Astrocyte of the hippocampus (primary cell): ENCODE results near the gene SVOP.
A peak's percentile ranks its signal among the peaks of the same experiment; 100 is the strongest.
"Not testable (repeated sequence)": the region's sequence is repeated elsewhere in the genome, so short reads cannot be mapped to it uniquely, and the experiment has no call there.

Experiments used
- DNase-seq: peaks from one replicate; pipeline ENCODE4 v3.0.0; 2011; ENCODE audit warnings: low read depth, low spot score

Gene SVOP, protein sequence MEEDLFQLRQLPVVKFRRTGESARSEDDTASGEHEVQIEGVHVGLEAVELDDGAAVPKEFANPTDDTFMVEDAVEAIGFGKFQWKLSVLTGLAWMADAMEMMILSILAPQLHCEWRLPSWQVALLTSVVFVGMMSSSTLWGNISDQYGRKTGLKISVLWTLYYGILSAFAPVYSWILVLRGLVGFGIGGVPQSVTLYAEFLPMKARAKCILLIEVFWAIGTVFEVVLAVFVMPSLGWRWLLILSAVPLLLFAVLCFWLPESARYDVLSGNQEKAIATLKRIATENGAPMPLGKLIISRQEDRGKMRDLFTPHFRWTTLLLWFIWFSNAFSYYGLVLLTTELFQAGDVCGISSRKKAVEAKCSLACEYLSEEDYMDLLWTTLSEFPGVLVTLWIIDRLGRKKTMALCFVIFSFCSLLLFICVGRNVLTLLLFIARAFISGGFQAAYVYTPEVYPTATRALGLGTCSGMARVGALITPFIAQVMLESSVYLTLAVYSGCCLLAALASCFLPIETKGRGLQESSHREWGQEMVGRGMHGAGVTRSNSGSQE

DNA sequence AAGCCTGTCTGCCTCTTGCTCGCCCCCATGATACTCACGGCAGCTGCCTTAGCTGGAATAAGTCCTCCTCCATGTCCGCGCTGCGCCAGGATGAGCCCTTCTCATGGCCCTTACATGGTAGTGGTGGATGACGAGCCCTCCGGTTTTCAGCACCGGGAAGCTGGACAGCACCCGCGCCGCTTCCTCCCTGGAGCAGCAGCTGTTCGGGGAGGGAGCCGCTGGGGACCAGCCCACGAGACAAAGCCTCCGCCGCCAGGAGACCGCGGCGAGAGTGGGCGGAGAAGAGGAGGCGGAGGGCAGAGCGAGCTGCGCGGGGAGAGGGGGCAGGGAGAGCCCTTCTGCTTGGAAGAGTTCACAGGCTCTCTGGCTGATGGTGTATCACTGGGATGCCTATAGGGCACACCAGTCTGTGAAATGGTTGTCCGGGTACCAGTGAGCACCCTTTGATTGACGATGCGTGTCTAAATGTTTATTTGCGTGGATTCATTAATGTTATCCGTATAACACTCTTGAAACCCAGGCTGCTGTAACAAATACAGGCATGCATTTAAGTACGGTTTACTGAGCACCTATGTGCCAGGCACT is at the start of gene SVOP:
Gene SVOP, minus strand, starts transcription at position 273 of the 585 bp plus-strand sequence. Its CDS starts 200 bp downstream, at position 73.
- DNase-seq = peak; percentile 96

DNA sequence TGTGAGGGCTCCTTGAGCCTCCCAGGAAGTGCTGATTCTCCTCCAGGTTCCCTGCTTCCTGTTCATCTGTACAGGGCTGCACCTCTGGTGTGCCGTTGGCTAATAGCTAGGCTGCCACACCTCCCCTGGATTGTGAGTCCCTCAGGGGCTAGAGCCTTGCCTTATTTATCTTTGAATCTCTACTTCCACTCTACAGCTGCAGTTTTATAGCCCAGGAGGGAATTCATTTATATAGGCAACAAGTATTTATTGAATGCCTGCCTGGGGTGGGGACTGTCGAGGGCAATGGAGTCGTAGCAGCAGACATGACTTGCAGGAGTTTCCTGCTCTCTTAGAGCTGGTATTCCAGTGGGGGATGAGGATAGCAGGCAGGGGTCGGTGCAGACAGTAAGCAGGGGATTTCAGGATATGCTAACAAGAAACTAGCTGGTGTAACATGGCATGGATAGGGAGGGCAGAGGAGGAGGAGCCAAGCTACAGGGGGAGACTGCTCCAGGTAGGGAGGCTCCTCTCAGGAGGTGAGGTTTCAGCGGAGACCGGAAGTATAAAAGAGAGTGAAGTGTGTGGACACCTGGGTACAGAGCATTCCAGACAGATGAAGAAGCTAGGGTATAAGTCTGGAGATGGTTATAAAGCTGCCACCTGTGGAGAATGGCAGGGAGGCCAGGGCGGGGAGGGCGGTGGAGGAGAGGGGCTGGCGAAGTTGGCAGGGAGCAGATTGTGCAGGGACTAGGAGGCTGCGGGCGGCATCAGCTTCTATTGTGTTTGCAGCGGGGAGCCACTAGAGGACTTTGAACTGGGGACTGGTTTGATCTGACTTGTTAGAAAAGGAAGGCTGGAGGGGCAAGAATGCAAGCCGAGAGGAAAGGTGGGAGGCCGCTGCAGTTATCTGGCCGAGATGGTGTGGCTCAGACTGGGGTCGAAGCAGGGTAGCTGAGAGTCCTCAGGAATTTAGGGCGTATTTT is 48.7 kb upstream of the SVOP start:
- no peak for DNase-seq

DNA sequence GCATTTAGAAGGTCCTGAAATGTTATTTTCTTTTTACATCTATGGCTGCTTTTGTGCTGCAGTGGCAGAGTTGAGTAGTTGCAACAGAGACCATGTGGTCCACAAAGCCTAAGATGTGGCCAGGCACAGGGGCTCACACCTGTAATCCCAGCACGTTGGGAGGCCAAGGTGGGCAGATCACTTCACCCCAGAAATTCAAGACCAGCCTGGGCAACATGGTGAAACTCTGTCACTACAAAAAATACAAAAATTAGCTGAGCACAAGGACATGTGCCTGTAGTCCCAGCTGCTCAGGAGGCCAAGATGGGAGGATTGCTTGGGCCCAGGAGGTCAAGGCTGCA is 45.0 kb upstream of the SVOP start:
- DNase-seq = no peak

DNA sequence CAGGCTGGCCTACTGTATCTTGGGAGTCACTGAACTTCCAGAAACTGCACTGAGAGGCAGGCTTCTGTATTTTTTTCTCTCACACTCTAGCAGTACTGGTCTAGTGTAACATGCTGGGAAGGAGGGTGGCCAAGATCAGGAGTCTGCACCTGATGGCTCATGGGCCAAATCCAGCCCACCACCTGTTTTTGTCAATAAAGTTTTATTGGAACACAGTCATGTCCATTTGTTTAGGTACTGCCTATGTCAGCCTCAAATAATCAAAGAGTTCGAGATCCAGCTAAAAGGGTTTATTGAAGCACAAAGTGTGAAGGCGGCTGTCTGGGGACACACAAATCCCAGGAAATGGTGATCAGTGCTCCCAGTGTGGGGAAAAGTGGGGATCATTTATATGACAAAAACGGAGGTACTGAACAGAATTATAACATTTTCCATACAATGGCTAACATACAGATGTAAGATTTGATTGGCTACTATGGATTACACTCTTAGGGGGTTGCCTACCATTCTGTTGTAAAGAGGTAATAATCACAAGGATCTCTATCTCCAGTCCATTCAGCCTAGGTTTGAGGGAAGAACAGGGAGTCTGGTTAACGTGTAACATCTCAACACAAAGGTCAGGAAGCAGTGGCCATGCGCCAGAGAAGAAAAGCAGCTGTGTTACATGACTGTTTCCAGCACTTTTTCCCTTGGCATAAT is 44.4 kb upstream of the SVOP start:
- DNase-seq = no peak

DNA sequence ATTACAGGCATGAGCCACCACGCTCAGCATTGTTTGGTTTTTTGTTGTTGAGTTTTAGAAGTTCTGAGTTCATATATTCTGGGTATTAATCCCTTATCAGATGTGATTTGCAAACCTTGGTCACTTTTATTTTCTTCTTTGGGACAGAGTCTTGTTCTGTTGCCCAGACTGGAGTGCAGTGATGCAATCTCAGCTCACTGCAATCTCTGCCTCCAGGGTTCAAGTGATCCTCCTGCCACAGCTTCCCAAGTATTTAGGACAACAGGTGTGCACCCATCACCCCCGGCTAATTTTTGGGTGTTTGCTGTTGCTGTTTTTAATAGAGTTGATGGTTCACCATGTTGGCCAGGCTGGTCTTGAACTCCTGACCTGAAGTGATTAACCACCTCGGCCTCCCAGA is 43.3 kb upstream of the SVOP start:
- DNase-seq = no peak

DNA sequence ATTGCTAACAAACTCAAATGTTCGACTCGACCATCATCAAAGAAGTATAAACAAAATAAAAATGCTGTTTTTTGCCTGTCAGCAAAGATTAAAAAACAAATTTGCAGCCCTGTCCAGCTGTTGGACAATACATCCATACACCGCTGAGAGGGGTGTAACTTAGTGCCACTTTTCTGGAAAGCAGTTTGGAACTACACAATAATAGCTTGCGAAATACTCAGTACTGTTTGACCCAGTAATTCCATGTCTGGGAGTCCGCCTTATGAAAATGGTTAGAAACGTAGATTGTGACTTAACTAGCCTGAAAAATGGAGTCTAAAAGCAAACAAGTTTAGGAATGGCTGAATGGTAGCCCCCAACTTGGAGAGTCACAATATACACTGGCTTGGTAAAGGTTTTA is 37.9 kb upstream of the SVOP start:
- DNase-seq = no peak

DNA sequence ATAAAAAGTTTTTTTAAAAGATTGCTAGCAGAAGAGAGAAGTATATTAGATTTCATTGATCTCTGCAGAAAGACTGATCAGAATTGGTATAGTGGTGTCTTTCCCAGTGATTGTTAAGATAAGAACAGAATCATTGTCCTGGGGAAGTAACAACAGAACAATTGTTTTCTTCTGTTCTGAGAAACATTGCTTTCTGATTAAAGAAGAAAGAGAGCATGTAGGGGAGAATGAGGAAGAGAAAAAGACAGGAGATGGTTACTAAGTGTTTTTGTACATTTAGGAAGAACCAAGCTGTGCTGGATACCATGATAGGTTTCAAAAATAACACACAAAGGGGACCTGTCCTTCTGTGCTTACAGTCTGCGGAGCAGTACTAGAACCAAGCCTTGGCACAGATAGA is 36.5 kb upstream of the SVOP start:
- DNase-seq = no peak

DNA sequence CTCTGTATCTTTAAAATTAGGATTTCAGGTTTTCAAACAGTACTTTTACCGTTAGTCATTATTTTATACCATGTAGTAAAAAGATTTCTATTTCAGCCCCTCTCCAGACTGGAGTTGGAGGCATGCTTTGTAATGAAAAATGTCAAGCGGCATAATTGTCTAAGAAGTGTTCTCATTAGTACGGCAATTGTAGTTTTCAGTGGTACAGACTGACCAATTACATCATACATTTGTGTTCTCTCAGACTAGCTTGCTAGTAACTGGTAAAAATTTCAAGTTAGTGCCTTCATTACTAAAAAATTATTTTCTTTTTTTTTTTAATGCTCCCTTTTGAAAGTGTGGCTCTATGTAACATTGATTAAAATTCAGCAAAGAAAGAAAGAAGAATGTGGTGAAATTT is 36.0 kb upstream of the SVOP start:
- DNase-seq = no peak

DNA sequence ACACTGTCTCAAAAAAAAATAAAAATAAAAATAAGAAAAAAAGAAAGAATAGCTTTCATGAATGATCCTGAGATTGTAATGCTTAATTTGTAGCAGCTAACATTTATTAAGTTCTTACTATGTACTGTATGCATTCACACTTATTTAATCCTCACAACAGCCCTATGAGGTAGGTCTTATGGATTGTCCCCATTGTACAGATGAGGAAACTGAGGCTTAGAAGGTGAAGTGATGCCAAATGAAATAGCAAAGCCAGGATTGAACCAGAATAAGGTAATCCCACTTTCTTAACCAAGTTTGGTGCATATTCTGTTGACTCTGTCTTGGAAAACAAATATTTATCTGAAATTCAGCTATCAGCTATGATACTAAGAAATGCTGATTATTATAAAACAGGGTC is 33.7 kb upstream of the SVOP start:
- no peak for DNase-seq

DNA sequence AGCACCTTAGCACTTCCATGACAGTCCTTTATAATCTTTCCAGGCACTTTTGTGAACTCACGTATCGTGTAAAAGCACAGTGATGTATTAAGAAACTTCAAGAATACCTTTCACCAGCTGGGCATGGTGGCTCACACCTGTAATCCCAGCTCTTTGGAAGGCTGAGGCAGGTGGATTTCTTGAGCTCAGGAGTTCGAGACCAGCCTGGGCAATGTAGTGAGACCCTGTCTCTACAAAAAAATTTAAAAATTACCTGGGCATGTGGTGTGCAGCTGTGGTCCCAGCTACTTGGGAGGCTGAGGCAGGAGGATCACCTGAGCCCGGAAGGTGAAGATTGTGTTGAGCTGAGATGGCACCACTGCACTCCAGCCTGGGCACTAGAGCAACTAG is 33.3 kb upstream of the SVOP start:
- DNase-seq = not testable (repeated sequence)

DNA sequence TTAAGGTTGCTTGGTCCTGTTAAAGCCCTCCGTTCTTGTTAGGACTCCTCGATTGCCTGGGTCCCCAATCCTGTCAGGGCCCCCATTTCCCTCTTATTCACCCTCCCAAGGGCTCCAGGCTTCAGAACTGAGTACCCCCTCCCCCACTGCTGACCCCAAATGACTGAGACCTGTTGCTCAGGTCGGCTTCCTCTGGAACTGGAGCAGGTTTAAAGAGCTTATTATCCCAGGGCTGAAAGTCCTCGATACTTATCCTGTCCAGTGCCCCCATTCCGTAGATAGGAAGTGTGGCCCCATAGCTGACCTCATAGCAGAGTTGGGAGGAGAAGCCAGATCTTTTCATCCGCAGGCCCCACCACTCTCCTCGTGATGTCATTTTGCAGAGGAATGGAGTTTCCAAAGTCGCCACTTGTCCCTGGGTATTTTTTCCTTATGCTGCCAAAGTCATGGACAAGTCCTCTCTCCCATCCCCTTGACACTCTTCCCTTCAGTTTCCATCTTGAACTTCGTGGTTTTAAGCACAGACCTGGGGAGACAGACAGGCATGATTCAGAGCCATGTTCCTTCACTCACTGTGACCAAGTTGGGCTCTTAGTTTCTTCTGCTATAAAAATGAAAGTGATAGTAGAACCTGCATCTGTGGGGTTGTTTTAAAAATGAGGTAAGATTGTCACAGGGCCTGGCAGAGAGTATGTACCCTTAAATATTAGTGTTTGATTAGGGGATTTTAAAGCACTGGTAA is 32.7 kb upstream of the SVOP start:
- no peak for DNase-seq

DNA sequence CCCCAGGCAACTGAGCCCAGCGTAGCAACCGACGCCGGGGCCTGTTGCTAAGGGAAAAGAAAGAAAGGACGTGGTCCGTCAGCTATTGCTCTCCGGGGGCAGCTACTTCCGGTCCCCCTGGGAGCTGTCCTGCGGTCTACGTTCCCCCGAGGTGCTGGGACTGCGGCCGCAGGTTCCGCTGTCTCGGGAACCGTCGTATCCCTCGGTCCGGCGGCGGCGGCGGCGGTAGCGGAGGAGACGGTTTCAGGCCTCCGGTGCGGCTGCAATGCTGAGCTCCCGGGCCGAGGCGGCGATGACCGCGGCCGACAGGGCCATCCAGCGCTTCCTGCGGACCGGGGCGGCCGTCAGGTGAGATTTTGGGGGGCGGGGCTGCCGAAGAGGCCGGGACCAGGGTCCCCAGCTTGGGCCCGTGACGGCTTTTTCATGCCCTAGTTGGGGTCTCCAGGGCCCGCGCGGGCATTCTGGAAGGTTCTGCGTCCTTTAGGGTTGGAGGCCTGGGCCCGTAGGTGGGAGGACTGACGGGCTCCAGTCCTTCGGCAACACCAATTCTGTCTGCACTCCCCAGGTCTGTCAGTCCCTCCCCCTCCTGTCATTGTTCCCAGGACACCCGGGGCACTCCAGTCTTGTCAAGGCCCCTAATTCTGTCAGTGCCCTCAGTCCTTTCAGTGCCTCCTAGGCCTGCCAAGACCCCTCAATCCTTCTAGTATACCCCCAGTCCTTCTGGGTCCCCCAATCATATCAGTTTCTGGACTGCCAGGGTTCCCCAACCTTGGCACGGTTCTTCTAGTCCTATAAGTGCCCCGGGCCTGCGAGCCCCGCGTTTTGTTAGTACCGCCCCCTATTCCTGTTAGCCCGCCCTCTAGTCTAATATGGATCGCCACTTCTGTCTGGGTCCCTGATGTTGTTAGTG is 31.8 kb upstream of the SVOP start, which contains the start of gene USP30:
Gene USP30, plus strand, starts transcription at position 163 of the 910 bp plus-strand sequence. Its CDS starts 103 bp downstream, at position 266.
- DNase-seq = peak; percentile 93

DNA sequence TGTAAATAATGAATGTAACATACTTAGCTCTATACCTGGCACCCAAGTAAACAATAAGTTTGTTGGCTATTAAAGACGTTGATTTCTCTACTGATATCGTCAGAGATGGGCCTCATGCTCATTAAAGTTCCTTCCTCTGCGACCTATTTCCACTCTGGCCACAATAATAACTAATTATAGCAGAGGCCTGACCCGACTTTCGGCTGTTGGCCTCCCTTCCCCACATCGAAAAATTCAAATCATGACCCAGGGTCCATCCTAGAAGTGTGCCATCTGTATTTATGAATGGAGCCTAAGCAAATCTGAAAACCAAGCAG is 31.2 kb upstream of the SVOP start:
- DNase-seq = no peak

DNA sequence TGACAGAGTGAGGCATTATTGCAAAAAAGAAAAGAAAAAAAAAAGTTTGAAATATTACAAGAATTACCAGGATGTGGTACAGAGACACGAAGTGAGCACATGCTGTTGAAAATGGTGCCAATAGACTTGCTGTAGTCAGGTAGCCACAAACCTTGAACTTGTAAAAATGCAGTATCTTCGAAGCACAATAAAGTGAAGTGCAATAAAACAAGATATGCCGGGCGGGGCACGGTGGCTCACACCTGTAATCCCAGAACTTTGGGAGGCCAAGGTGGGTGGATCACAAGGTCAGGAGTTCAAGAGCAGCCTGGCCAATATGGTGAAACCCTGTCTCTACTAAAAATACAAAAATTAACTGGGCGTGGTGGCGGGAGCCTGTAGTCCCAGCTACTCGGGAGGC is 28.9 kb upstream of the SVOP start:
- DNase-seq = not testable (repeated sequence)

DNA sequence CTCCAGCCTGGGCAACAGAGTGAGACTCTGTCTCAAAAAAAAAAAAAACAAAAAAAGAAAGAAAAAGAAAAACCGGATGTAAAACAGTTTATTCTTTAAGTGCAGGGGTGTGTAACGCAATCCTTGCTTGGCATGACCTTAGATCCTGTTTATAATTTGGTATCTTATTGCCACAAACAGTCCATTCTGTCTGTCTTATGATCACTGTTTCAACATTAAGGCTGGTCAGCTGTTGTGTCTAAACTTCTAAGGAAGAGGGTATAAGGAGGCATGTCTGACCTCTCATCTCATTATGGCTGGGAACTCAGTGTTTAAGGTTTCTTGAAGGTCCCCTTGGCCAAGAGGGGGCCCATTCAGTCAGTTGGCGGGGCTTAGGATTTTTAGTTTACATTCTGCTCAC is 27.8 kb upstream of the SVOP start:
- not testable (repeated sequence) for DNase-seq

DNA sequence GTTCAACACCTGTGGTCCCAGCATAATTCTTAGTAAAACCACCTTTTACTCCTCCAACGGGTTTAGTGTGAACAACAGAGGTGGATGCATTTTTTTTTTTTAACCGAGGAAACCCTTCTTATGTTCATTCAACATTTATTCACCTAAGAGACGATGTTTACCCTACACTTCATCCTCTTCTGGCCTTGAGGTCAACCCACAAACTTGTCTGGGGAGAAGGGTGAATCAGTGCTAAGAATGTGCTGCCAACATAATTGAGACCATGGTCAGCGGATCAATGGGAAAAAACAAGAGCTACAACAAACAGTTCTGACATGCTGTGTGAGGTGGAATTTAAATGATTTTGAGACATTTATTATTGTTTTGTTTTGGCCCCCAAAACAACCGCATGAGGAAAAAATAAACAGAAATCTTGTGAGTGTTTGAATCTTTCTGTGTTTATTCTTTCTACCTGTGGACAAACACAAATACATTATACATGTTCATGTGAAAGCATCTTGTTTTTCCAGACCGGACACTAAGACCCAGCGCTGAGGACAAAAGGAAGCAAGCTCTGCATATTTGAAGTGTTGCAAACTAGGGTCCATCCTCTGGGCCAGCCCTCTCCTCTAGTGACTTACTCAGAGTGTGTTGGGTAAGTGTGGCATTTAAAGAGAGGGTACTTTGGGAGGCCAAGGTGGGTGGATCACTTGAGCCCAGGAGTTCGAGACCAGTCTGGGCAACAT is 26.4 kb upstream of the SVOP start:
- DNase-seq = peak; percentile 50

DNA sequence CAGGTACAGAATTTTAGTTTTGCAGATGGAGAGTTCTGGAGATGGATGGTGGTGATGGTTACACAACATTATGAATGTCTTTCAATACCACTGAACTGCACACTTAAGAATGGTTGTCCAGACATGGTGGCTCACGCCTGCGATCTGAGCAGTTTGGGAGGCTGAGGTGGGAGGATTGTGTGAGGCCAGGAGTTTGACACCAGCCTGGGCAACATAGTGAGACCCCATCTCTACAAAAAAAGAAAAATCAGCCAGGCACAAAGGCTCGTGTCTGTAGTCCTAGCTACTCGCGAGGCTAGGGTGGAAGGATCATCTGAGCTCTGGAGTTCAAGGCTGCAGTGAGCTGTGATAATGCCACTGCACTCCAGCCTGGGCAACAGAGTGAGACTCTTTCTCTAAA is 23.4 kb upstream of the SVOP start:
- DNase-seq = no peak

DNA sequence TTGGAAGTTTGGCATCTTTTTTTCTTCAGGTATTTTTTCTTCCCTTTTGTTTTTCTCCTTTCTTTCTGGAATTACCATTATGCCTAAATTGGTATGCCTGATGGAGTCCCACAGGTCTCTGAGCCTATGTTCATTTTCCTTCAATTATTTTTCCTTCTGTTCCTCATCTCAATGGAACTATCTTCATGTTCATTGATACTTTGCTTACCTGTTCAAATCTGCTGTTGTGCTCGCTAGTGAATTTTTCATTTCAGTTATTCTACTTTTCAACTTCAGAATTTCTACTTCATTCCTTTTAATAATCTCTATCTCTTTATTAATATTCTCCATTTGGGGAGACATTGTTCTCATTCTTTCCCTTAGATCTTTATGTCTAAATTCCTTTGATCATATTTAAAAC is 16.1 kb upstream of the SVOP start:
- no peak for DNase-seq
